Fibroblast of skin of back (primary cell): ENCODE data around the gene SCAF4. TPM values are rescaled to one million over a fixed set of nuclear protein-coding genes. Genes with fewer than 3 reads are reported as not detected.
A peak's percentile ranks its signal among the peaks of the same experiment; 100 is the strongest.
"Not testable (repeated sequence)": the region's sequence is repeated elsewhere in the genome, so short reads cannot be mapped to it uniquely, and the experiment has no call there.

ENCODE experiments used
- DNase-seq: peaks from one replicate; pipeline ENCODE4 v3.0.0-alpha.2; 2013
- polyA plus RNA-seq, 2 experiments: library from polyadenylated mRNA; unstranded; fragments of 120-200 nt; gene quantifications; one replicate each; pipeline ENCODE4 v1.2.1, GENCODE V29; 2013; ENCODE audit not compliant: insufficient read length in 2 of 2

The SCAF4 gene, protein sequence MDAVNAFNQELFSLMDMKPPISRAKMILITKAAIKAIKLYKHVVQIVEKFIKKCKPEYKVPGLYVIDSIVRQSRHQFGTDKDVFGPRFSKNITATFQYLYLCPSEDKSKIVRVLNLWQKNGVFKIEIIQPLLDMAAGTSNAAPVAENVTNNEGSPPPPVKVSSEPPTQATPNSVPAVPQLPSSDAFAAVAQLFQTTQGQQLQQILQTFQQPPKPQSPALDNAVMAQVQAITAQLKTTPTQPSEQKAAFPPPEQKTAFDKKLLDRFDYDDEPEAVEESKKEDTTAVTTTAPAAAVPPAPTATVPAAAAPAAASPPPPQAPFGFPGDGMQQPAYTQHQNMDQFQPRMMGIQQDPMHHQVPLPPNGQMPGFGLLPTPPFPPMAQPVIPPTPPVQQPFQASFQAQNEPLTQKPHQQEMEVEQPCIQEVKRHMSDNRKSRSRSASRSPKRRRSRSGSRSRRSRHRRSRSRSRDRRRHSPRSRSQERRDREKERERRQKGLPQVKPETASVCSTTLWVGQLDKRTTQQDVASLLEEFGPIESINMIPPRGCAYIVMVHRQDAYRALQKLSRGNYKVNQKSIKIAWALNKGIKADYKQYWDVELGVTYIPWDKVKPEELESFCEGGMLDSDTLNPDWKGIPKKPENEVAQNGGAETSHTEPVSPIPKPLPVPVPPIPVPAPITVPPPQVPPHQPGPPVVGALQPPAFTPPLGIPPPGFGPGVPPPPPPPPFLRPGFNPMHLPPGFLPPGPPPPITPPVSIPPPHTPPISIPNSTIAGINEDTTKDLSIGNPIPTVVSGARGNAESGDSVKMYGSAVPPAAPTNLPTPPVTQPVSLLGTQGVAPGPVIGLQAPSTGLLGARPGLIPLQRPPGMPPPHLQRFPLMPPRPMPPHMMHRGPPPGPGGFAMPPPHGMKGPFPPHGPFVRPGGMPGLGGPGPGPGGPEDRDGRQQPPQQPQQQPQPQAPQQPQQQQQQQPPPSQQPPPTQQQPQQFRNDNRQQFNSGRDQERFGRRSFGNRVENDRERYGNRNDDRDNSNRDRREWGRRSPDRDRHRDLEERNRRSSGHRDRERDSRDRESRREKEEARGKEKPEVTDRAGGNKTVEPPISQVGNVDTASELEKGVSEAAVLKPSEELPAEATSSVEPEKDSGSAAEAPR
- polyA plus RNA-seq (2013, experiment 1 of 2; ENCODE audit: insufficient read length) = 23.2 TPM
- 16.2 TPM for polyA plus RNA-seq (2013, experiment 2 of 2; ENCODE audit: insufficient read length)

DNA sequence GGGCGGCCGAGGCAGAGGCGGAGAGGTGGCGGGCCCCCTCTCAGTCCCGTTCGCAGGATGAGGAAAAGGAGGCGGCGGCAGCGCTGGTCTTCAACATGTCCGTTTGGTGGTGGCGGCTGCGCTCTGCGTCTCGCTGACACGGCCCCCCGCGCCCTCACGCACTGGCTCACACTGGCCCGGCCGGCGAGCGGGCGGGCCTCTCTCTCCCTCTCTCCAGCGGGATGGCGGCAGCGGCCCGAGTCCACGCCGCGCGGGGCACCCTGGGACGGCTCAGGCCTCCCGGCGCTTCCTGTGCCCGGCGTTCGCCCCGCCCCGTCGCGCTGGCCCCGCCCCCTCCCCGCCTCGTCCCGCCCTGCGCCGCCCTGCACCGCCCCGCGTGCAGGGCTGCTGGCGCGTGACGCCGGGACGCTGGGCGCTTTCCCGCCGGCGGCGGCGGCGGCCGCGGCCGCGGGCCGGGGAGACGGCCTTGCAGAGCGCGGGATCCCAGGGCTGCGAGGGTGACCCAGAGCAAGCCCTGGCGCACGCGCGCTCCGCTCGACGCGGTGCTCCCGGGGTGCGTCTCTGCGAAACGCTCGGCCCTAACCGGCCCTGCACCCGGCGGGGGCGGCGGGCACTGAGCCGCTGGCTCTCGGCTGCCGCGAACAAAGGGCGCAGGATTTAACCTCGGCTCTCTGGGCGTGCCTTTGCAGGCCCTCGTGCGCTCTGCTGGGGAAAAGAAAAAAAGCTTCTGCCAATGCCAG, at the start of gene SCAF4:
SCAF4 (minus strand) TSS at position 262 of the 740 bp plus-strand sequence. CDS start 426 bp downstream, outside the sequence.
- DNase-seq = peak; percentile 93

DNA sequence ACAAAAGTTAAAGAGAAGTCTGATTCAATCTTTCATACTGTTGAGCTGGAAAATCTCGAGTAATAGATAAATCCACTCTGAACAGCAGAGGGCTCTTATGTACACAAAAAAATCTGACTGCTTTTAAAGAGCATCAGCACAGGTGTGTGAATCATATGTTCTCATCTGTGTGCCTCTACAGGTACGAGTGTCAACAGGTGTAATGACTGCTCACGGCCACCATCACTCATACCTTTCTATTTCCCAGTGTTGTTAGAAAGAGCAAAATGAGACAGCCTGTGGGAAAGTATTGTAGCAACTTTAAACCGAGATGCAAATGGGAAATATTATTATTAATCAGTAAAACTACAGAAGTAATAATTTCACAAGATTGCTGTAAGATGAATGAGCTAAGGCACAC, 49.0 kb upstream of the SCAF4 start:
- DNase-seq = no peak

DNA sequence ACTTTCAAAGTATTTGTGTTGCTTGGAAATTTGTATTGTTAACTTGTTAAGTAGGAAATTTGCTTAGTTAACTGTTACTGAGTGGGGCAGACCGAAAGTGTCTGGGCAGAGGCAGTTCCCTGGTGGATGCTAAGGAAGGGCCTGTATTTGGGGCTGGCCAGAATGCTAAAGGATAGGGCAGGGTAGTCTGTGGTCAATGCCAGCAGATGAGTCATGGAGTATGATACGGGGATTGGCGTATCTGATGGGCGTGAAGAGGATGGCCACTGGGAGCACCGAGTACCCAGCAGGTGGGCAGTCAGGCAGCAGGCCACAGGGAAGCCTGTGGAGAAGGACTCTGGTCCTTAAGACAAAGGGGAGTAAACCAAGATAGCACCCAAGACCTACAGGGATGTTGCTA, 46.6 kb upstream of the SCAF4 start:
- no peak for DNase-seq

DNA sequence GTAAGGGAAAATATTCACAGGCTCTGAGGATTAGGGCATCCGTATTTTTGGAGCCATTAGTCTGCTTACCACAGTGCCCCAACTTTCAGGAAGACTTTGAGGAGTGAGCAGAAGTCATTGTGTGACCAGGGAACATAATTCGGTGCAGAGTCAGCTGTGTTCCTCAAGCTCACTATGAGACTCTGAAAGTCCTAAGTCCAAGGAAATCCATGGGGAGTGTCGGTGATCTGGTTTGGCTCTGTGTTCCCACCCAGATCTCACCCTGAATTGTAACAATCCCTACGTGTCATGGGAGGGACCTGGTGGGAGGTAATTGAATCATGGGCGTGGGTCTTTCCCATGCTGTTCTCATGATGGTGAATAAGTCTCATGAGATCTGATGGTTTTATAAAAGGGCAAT, 45.9 kb upstream of the SCAF4 start:
- DNase-seq = no peak

DNA sequence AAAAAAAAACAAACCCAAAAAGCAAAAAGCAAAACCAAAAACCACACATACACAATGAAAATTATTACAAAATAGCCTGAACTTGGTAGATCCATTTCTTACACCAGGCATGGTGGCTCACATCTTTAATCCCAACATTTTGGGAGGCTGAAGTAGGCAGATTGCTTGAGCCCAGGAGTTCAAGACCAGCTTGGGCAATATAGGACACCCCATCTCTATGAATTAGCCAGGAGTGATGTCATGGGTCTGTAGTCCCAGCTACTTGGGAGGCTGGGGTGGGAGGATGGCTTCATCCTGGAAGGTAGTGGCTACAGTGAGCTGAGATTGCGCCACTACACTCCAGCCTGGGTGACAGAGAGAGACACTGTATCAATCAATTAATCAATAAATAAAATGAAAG, 42.1 kb upstream of the SCAF4 start:
- no peak for DNase-seq

DNA sequence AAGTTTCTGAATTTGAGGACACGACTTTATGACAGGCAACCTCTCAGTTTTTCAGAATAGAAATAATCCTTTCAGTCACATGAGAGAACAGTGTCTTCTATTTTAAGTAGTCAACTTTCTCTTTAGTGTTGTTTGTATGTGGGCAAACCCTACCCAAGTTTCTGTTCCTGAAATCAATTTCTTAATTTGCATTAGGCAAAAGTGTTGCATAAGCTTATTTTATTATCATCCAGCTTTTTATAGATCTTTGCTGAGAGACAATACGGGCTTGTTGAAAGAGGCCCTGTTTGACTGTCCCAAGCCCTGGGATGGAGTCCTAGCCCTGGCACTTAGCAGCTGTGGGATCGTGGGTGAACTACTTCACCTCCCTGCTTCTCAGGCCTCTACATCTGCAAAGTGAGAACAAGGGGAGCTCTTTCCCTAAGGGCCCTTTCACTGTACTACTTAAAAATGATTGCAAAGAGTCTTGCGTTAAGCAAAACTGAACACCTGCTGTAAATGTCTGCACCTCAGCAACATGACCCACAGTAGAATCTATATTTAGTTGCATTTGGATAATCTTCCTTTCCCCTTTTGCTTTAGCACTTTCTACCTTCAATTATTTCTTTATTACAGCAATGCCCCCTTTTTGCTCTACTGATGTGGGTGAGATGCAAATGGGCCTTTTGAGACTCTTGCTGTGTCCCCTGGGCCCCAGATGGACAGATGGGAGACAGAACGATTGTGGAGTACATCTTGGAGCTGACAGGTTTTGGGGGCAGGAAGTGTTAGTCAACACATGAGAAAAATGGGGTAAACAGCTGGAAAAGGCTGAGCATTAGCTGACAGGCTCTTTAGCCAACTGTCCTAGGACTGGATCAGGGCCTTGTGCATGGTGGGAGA, 41.0 kb upstream of the SCAF4 start:
- no peak for DNase-seq

DNA sequence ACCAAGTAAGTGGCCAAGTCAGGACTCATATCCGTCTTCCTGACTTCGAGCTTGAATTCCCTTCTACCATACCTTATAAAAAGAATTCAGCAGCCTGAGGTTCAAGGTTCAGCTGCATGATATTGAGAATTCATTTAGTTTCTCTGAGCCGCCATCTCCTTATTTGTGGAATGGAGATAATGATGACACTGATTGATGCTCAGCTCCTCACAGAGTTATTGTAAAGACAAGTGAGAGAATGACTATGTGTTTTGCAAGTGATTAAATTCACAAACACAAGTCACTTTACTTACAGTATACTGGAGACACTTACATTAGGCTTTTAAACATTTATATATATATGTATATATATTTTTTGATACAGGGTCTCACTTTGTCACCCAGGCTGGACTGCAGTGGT, 39.8 kb upstream of the SCAF4 start:
- DNase-seq = no peak

DNA sequence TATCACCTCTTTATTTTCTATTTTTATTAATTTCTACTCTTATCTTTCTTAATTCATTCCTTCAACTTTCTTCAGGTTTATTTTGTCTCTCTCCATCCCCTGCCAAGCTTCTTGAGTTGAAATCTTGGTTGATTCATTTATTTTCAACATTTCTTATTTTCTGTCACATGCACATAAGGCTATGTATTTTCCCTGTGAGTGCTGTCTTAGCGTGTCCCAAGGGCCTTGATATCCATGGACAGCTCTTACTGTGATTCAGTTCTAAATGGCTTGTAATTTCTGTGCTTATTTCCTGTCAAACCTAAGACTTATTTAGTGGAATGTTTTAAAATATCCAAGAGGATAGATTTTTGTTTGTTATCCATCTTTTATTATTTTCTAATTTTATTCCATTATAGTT, 36.8 kb upstream of the SCAF4 start:
- DNase-seq = no peak

DNA sequence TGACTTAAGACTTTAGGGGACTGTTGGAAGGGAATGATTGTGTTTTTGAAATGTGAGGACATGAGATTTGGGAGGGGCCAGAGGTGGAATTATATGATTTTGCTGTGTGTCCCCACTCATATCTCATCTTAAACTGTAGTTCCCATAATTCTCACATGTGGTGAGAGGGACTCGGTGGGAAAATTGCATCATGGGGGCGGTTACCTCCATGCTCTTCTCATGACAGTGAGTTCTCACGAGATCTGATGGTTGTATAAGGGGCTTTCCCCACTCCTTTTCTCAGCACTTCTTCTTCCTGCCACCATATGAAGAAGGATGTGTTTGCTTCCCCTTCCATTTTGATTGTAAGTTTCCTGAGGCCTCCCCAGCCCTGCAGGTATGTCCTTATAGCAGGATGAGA, 35.0 kb upstream of the SCAF4 start:
- no peak for DNase-seq

DNA sequence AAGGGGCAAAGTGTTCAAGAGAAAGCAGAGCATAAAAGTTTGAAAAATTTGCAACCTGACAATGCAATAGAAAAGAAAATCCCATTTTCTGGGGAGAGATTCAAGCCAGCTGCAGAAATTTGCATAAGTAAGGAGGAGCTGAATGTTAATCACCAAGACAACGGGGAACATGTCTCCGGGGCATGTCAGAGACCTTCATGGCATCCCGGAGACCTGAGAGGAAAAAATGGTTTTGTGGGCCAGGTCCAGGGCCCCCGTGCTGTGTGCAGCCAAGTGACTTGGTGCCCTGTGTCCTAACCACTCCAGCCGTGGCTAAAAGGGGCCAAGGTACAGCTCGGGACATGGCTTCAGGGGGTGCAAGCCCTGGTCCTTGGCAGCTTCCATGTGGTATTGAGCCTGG, 33.9 kb upstream of the SCAF4 start:
- DNase-seq = not testable (repeated sequence)

DNA sequence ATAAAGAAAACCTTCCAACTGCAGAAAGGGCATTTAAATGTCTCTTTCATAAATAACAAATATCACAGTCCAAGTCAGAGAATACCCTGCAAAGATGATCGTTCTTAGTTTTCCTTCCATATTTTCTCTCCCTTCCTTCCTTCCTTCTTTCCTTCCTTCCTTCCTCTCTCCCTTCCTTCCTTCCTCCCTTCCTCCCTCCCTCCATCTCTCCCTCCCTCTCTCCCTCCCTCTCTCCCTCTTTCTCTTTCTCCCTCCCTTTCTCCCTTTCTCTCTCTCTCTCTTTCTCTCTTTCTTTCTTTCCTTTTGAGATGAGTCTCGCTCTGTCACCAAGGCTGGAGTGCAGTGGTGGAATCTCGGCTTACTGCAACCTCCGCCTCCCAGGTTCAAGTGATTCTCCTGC, 29.0 kb upstream of the SCAF4 start:
- no peak for DNase-seq

DNA sequence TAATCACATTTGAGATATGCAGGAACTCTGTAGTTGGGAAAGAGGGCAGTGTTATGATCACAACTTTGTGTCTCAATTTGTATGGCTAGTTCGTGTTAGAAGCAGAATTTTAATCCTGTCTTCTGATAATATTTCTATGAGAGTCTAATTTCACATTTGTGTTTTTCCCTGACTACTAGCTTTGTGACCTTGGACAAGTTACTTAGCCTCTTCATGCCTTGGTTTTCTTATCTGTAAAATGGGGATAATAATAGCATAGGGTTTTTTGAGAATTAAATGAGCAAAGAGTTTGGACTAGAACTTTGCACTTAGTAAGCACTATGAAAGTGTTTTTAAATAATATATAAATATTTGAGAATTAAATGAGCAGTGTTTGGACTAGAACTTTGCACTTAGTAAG, 24.9 kb upstream of the SCAF4 start:
- DNase-seq = no peak

DNA sequence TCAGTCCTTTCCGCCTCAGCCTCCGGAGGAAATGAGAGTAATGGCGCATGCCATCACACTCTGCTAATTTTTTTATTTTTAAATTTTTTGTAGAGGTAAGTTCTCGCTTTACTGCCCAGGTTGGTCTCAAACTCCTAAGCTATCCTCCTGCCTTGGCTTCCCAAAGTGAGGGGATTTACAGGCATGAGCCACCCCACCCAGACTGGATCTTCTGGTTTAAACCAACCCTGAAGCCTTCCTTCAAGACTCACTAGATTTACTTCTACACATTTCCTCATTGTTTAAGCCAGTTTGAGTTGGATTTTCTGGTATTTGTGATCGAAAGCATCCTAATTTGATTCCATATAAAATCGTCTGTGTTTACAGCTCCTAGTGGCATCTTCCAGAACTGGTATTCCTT, 23.1 kb upstream of the SCAF4 start:
- DNase-seq = no peak

DNA sequence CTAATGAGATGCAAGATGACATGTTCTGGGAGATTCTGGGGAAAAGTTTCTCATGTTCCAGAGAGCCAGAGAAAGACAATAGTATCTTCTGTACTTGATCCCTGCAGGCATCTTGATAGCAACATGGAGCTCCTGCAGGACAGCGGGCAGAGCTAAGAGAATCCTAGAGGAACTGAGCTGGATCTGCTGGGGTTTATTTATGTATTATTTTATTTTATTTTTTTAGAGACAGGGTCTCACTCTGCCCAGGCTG, 22.7 kb upstream of the SCAF4 start:
- no peak for DNase-seq

DNA sequence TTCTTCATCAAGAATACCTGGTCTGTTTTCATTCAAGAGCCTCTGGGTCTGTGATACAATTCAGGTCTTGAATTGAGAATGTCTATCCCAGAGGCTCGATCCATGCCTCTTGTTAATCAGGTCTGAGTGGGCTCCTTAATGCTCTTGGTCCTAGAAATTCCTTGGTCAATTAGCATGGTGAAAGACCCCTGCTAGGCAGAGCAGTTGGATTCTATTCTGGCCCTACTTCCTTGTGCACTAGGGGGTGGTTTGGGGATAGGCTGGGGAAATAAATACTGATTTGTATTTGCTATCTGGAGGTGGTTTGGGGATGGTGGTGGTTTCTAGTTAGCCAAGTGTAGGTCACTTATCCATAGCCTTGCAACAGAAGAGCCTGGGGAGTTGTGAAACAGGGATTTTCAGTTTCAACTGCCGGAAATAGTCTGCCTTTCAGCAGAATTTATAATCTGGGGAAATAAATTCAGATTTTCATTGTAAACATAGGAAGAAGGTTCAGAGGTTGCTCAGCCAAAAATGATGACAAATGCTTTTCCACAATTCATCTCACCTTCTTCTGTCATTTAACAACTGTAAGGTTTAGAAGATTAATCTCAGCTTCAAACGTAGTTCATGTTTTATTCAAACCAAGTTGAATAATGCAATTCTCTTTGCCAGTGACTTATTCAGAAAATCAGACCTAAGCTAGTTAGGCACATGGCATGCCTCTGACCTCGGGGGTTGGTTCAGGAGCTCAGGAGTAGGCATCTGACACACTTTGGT, 22.2 kb upstream of the SCAF4 start:
- no peak for DNase-seq

DNA sequence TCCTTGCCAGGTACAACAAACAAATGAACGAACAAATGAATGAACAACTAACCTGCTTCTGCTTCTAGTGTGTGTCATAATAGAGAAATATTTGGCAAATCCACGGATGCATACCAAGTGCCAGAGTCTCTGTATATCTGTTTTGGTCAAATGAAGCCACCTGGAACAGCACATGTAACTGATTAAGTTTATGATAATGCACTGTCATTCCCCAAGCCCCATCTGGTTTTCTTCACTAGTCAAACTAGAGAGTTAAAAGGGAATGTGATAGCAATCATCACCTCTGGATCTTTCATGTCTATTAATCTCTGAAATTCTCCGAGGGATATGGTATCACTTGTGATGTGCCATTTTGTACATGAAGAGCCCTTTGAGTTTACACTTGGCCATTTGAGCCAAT, 21.0 kb upstream of the SCAF4 start:
- no peak for DNase-seq

DNA sequence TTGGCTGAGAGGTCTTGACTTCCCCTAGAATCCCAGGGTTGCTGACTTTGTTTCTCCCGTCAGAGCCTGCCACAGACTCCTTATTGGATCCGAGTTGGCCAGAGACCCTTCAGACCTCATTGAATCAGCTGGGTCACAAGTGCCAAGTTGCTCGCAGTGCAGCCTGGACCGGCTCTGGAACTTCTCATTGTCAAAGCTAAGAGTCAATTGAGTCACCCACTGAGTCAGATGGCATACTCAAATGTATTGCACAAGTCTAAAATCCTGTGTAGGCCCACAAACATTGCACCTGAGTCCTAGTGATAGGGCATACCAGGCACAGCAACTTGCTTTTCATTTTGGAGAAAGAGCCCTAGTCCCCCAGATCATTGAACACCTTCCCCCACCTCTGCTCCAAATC, 20.4 kb upstream of the SCAF4 start:
- no peak for DNase-seq

DNA sequence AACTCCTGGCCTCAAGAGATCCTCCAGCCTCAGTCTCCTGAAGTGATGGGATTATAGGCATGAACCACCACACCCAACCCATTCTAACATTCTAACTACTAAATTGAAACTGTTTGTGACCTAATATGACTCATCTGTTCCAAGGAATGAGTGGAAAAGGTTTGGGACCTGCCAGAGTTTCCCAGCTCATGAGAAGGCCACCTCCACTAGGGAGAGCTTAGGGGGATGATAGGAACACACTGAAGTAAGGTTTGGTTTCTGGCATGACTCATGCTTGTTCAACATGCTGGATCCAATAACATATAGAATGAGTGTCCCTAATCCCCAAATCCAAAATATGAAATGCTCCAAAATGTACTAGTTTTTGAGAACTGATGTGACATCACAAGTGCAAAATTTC, 18.9 kb upstream of the SCAF4 start:
- peak; percentile 50 for DNase-seq

DNA sequence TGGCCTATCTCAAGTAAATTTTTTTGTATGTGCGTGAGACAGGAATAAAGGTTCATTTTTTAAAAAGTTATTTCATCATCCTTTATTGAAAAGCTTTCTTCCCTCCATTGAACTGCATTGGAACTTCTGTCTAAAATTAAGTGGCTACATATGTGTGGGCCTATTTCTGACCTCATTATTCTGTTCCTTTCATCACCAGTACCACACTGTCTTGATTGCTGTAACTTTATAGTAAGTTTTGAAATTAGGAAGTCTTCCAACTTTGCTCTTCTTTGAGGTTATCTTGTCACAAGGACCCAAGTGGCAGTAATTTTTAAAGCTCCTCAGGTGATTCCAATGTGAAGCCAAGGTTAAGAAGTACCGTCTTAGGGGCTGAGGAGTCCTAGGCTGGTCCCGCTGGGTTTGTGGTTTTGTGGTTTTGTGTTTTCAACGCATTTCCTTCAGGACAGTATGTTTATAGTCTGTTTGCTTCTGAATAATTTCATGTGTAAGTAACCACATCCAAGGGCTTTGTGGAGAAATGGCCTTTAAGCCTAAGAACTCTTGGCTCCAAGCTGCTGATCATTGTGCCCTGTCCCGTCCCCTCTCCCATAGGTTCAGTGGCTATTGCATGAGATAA, 12.4 kb upstream of the SCAF4 start:
- no peak for DNase-seq

DNA sequence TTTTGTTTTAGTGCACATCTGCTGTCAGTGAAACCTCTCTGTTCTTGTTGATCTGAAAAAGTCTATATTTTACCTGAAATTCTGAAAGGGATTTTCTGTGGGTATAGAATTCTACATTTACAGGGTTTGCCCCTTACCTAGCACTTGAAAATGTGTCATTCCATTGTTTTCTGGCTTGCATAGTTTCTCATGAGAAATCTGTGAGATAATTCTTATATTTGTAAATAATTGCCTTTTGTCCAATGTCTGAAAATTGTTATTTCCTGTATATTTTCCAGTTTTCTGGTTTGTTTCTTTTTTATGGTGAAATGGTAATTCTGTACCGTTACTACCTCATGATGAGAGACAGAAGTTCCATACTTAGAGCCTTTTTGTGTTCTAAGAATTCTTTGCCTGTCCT, 11.8 kb upstream of the SCAF4 start:
- no peak for DNase-seq
